ES-I3 (cell line): Measurements from ENCODE around the gene LAPTM4A.
A peak's percentile ranks its signal among the peaks of the same experiment; 100 is the strongest.

Experiments
- H3K36me3 ChIP-seq: 2 replicates; pipeline ENCODE4 v1.6.1; 2013; ENCODE audit warnings: mild to moderate bottlenecking, low read length, control low read depth, moderate library complexity; ENCODE audit not compliant: insufficient read depth
- H3K4me1 ChIP-seq: 2 replicates; pipeline ENCODE4 v1.6.1; 2013; ENCODE audit warnings: mild to moderate bottlenecking, control low read depth, low read length; ENCODE audit not compliant: insufficient read depth
- H3K9ac ChIP-seq: 2 replicates; pipeline ENCODE4 v1.6.1; 2013; ENCODE audit warnings: low read depth, mild to moderate bottlenecking, low read length, moderate library complexity
- H3K9me3 ChIP-seq: 2 replicates; pipeline ENCODE4 v1.6.1; 2013; ENCODE audit warnings: mild to moderate bottlenecking, low read length, moderate library complexity; ENCODE audit not compliant: control insufficient read depth, insufficient read depth

Gene LAPTM4A

DNA sequence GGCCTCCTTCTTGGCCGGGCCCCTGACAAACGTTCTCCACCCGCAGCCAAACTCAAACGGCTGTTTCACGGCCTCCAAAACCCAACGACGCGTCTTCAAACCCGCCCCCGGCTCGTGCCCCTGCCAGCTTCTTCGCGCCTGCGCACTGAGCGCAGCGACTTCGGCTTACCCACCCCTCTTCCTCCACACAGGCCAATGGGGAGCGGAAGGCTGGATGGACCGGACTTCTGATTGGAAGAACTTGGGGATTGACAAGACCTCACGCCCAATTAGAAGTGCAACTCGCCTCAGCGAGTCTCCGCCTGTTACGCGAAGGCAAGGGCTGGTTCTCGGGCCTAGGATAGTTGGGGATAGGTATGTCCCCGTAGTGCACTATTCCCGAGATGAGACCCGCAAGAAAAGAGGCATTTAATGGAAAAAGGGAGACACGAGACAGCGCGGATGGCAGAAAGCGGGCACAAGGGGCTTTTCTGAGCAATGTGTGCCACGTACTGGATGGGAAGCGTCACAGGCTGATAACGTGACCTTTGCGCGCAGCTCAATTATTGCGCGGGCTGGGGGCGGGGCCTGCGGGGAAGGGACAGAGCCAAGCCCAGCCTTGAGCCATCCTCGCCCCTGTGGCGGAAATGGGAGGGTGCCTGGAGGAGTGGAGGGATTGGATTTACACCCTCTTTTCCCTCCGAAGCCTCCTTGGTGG is at the start of gene LAPTM4A:
LAPTM4A (minus strand) TSS at position 97 of the 697 bp plus-strand sequence. CDS start 108 bp downstream, outside the sequence.
- Histone ChIP-seq H3K9me3 (no peaks in the 10 kb centered on the region), H3K36me3 (no peaks in the 10 kb centered on the region), H3K9ac (peak within 1 kb of the TSS; percentile 92), H3K4me1 (no peaks in the 10 kb centered on the region)

DNA sequence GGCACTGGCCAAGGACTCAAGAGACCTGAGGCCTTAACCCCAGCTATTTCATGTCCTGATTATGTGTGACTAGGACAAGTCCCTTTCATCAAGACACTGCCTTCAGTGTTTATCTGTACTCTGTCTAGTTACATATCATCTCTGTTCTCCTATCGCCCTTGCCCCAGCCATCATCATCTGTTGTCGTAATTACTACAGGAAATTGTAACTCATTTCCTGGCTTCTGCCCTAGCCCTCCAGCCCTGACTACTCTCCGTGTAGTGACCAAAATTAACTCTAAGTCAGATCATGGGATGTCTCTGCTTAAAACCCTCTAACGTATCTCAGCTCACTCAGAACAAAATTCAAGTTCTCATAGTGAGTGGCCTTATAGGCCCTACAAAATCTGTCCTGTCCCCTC is 49.3 kb upstream of the LAPTM4A start:
- H3K4me1 ChIP-seq: peaks cover 6% of the 10 kb centered on the region; the same call in 1 of the 2 replicates
- H3K9me3 ChIP-seq: peaks cover 3% of the 10 kb centered on the region; the same call in 1 of the 2 replicates
- H3K9ac ChIP-seq: no peak overlapping the region

GRCh38 chr2:20099780-20100179 is 48.4 kb upstream of the LAPTM4A start:
- no peak overlapping the region for H3K9ac ChIP-seq
- no peaks in the 10 kb centered on the region for H3K36me3 ChIP-seq
- H3K9me3 ChIP-seq: peaks cover 3% of the 10 kb centered on the region; the same call in 1 of the 2 replicates
- peaks cover 6% of the 10 kb centered on the region; the same call in 1 of the 2 replicates for H3K4me1 ChIP-seq

More for the DNA sequence above, 49.3 kb upstream of the LAPTM4A start:
- H3K36me3 ChIP-seq: no peaks in the 10 kb centered on the region

DNA sequence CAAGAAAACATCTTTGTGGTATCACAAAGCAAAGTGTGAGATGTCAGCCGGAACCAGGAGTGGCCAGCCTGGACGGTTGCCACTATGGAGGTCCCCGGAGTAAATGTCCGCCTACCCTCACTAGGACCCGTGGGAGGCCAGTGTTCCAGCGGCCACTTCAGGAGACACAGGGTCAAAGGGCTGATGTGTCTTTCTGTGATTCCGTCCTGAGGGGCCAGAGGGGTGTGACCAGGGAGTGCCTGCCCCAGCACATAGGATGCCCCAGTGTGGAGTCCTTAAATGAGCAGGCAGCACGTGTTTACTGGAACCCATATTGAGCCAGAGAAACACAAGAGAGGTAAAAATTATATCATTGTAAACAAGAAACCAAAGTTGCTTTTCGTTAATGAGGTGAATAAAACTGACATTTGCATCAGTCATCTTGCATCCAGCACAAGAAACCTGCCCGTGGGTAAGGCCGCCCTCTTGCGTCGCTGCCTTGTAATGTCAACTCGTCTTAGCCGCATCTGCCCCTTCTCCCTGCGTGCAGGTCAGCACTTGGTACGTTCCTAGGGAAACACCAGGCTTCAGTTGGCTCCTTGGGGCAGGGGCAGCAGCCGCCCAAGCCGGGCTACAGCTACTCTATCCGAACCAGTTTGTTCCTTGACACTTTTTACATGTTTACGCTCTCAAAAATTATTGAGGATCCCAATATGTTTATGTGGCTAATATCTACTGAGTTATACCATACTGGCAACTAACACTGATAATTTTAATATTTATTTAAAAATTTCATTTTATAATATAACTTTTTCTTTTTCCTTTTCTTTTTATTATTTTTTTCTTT is 46.7 kb upstream of the LAPTM4A start:
- H3K4me1 ChIP-seq: peaks cover 6% of the 10 kb centered on the region; the same call in 1 of the 2 replicates

DNA sequence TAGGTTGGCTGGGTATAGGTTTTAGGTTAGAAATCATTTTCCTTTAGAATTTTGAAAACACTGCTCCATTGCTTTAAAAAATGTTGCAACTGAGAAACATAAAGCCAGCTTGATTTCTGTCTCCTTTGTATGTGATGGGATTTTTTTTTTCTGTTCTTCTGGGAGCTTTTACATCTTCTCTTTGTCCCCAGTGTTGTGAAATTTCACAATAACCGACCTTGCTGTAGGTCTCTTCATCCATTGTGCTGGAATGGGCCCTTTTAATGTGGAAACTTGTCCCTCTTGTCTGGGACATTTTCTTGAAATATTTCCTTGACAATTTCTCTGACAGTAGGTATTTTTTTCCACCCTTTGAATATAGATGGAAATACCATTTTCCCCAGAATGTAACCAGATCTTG is 44.0 kb upstream of the LAPTM4A start:
- Histone ChIP-seq H3K9ac (no peak overlapping the region), H3K36me3 (no peaks in the 10 kb centered on the region), H3K4me1 (peaks cover 6% of the 10 kb centered on the region; the same call in 1 of the 2 replicates), H3K9me3 (no peaks in the 10 kb centered on the region)

More for the DNA sequence above, 46.7 kb upstream of the LAPTM4A start:
- H3K9ac ChIP-seq: no peak overlapping the region
- no peaks in the 10 kb centered on the region for H3K36me3 ChIP-seq
- H3K9me3 ChIP-seq: peaks cover 3% of the 10 kb centered on the region; the same call in 1 of the 2 replicates

- Histone ChIP-seq H3K9ac (no peak overlapping the region), H3K4me1 (peaks cover 6% of the 10 kb centered on the region; the same call in 1 of the 2 replicates), H3K36me3 (no peaks in the 10 kb centered on the region), H3K9me3 (no peaks in the 10 kb centered on the region)
These were observed 43.5 kb upstream of the LAPTM4A start for GRCh38 chr2:20094955-20095354.

DNA sequence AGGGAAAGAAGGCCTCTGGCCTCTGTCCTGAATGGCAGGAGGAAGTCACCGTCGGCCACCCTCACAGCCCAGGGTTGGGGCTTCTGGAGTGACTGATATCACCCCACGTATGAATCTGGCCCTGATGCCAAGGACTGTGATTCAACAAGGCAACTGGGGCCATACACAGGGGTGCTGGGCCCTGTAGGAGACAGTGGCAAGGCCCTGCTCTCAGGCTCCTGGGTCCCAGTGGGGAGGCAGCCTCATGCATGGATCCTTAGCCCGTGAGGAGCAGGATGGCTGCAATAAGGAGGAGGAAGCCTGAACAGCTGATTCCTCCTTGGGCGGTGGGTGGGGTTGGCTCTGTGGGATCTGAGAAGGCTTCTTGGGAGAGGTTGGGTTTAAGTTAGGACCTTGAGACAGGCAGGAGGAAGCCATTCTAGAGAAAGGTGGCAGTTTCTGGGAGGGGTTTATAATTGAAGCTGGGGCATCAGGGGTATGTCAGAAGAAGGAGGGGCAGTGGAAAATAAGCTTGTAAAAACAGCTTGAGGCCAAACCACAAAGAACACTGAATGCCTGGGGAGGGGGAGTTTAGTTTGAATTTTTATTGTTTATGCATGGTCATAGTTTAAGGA is 42.8 kb upstream of the LAPTM4A start:
- Histone ChIP-seq H3K9me3 (no peaks in the 10 kb centered on the region), H3K9ac (no peak overlapping the region), H3K4me1 (peaks cover 6% of the 10 kb centered on the region; the same call in 1 of the 2 replicates), H3K36me3 (no peaks in the 10 kb centered on the region)

DNA sequence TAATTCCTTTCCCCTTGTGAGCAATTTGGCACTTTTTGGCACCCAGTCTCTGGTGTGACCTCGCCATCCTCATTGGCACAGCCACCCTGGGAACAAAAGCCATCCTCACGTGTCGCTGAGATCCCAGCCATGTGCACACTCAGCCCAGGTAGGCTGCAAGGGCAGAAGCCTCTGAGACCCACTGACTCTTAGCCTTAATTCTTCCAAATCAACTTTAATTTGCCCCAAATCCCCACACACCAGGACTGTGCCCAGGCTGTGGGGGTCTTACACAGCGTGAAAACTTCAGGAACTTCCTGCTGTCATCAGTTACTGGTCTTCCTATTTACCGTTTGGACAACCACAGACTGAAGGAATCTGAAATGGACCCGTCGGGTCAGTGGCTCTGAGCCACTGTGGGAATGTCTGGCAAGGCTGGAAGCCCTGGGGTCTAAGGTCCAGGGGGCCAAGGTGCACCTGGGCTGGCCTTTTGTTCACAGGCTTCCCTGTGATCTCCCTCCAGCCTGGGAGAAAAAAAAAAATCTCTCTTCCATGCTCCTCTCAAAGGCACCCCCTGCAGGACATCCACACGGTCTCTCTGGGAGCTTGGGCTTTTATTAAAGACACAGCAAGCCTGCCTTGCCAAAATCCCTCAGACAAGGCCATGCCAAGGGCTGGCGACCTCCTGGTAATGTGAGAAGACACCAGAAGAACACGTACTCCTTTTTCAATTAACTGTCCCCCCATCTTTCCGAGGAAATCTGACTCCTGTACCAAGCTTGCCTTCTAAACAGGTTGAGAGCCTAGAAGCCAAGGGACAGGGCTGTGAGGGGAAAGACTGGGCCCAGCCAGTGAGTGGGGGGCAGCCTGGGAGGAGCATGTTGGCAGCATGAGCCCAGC is 42.1 kb upstream of the LAPTM4A start:
- Histone ChIP-seq H3K9ac (no peak overlapping the region), H3K9me3 (no peaks in the 10 kb centered on the region), H3K4me1 (peaks cover 6% of the 10 kb centered on the region; the same call in 1 of the 2 replicates), H3K36me3 (no peaks in the 10 kb centered on the region)

- H3K4me1 ChIP-seq: peaks cover 4% of the 10 kb centered on the region; the same call in 1 of the 2 replicates
- no peak overlapping the region for H3K9ac ChIP-seq
These were observed 41.4 kb upstream of the LAPTM4A start for GRCh38 chr2:20092901-20093235.

GRCh38 chr2:20092226-20092900 is 40.9 kb upstream of the LAPTM4A start:
- H3K9me3 ChIP-seq: no peaks in the 10 kb centered on the region
- H3K36me3 ChIP-seq: no peaks in the 10 kb centered on the region
- H3K4me1 ChIP-seq: no peaks in the 10 kb centered on the region
- H3K9ac ChIP-seq: no peak overlapping the region

More at GRCh38 chr2:20092901-20093235, 41.4 kb upstream of the LAPTM4A start:
- Histone ChIP-seq H3K36me3 (no peaks in the 10 kb centered on the region), H3K9me3 (no peaks in the 10 kb centered on the region)

- Histone ChIP-seq H3K36me3 (no peaks in the 10 kb centered on the region), H3K9ac (no peak overlapping the region), H3K9me3 (no peaks in the 10 kb centered on the region), H3K4me1 (no peaks in the 10 kb centered on the region)
These were observed 40.0 kb upstream of the LAPTM4A start for GRCh38 chr2:20091305-20091991.

DNA sequence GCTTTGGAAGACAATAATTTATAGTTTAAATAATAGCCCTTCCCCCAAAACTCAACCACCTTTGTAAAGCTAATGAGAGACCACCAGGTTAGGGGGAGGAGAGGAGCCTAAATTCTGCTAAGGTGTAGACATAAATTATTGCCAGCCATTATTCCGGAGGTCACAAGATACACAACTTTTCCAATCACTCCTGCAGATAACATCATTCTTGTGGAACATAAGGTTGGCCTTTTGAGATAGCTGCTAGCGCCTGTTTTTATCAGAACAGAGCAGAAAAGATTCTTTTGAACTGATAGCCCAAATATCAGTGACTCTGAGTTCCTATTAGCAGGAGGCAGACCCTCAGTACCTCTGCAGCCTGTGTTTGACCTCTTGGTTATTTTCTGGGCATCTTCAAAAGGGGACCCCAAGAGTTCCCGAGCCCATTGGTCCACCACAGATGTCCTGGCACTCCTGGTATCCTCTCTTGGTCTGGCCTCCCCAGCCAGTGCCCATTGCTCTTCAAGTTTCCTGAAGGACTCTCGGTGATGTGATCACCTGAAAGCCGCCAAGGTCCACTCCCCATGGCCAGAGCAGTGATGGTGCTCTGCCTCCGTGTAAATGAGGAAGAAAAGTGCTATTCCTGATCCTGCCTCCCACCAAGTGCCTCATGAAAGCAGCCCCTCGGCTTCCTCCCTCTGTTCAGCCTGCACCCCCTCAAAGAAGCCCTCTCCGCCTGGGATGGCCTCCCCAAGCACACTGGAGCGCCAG is 38.5 kb upstream of the LAPTM4A start:
- no peaks in the 10 kb centered on the region for H3K4me1 ChIP-seq

More for the DNA sequence above, 38.5 kb upstream of the LAPTM4A start:
- Histone ChIP-seq H3K9me3 (no peaks in the 10 kb centered on the region), H3K36me3 (no peaks in the 10 kb centered on the region), H3K9ac (no peak overlapping the region)
